HepG2 (cell line): ENCODE measurements around the gene KAT6B.

ENCODE experiments used
- EHMT2 ChIP-seq: fragments of 200-600 bp; sonication (generic); IDR thresholded peaks from 2 replicates; pipeline ENCODE4 v1.7.0; 2017; ENCODE audit warnings: antibody characterized with exemption, low read depth, low read length, borderline replicate concordance
- ZNF569 ChIP-seq: sonication (generic); formaldehyde crosslinking; IDR thresholded peaks from 2 replicates; pipeline ENCODE4 v1.5.0; 2020; ENCODE audit warnings: mild to moderate bottlenecking, missing genetic modification reagents, moderate library complexity, borderline replicate concordance
- TF ChIP-seq, protein P1 (sequence below): sonication (generic); formaldehyde crosslinking; IDR thresholded peaks from 2 replicates; pipeline ENCODE4 v1.5.0; 2020; ENCODE audit warnings: mild to moderate bottlenecking, missing genetic modification reagents, moderate library complexity

DNA sequence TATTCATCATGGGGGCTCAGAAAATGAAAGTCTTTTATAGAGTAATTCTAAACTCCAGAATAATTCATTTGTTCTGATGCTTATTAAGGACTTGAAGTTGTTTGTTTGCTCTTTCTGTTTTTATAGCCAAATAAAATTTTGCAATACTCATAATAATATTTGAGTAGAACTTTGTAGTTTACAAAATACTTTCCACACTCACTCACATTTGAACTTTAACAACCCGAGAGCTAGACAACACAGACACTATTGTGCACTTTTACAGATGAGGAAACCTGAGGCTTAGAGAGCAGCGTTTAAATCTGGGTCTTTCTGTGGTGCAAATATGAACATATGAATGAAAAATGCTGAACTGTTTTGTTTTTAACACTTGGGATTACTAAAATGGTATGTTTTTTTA is 126.8 kb downstream of the KAT6B start:
- TF ChIP-seq EHMT2 (no peak), ZNF569 (CRISPR knock-in tag) (no peak)
- TF ChIP-seq, protein P1, sequence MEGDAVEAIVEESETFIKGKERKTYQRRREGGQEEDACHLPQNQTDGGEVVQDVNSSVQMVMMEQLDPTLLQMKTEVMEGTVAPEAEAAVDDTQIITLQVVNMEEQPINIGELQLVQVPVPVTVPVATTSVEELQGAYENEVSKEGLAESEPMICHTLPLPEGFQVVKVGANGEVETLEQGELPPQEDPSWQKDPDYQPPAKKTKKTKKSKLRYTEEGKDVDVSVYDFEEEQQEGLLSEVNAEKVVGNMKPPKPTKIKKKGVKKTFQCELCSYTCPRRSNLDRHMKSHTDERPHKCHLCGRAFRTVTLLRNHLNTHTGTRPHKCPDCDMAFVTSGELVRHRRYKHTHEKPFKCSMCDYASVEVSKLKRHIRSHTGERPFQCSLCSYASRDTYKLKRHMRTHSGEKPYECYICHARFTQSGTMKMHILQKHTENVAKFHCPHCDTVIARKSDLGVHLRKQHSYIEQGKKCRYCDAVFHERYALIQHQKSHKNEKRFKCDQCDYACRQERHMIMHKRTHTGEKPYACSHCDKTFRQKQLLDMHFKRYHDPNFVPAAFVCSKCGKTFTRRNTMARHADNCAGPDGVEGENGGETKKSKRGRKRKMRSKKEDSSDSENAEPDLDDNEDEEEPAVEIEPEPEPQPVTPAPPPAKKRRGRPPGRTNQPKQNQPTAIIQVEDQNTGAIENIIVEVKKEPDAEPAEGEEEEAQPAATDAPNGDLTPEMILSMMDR (CRISPR knock-in tag): no peak
